NCI-H69 (cell line): ENCODE measurements around the gene CASR.

Source experiments
- DNase-seq: peaks from one replicate; lab custom pipeline; 2025; lab: John Stamatoyannopoulos, UW

Gene CASR

DNA sequence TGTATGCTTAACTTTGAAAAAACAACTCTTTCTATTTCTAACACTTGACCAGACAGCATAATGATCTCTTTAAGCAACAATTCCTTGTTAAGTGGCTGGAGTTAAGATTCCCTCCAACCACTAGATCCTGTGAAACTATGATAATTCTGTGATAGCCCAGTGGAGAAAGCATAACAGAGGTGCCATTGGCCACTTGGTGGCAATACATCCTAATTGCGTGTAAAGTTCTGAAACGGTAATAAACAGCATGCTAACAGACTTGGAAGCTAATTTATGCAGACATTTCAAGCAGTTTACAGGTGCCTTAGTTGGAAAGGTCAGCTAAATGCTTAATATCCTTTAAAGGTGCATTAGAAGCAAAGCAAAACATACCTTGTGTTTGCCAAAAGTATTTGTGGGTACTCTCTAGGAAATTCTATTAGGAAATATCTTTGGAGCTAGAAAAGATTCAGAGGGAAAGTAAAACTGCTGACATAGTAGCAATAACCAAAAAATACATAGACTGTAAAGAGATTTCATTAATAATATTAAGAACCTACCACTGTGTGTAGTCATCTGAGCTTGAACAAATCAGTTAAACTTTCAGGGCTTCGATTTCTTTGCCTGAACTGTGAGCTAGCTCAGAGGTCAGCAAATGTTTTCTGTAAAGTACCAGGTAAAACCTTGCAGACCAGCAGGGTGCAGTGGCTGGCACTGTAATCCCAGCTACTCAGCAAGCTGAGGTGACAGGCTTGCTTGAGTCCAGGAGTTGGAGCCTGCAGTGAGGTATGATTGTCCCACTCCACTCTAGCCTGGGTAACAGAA lies 122.6 kb downstream of the CASR start:
- peak; percentile 2 for DNase-seq

- DNase-seq: no peak
Measured at GRCh38 chr3:122306622-122306953, 123.1 kb downstream of the CASR start.

GRCh38 chr3:122307094-122307687 lies 123.7 kb downstream of the CASR start:
- no peak for DNase-seq

GRCh38 chr3:122307976-122308375 lies 124.5 kb downstream of the CASR start:
- DNase-seq: no peak

- DNase-seq: peak; percentile 5
Measured at GRCh38 chr3:122310361-122310760, 126.9 kb downstream of the CASR start.

GRCh38 chr3:122312826-122313225 lies 129.4 kb downstream of the CASR start:
- DNase-seq: no peak

- no peak for DNase-seq
Measured at GRCh38 chr3:122313281-122313680, 129.8 kb downstream of the CASR start.

DNA sequence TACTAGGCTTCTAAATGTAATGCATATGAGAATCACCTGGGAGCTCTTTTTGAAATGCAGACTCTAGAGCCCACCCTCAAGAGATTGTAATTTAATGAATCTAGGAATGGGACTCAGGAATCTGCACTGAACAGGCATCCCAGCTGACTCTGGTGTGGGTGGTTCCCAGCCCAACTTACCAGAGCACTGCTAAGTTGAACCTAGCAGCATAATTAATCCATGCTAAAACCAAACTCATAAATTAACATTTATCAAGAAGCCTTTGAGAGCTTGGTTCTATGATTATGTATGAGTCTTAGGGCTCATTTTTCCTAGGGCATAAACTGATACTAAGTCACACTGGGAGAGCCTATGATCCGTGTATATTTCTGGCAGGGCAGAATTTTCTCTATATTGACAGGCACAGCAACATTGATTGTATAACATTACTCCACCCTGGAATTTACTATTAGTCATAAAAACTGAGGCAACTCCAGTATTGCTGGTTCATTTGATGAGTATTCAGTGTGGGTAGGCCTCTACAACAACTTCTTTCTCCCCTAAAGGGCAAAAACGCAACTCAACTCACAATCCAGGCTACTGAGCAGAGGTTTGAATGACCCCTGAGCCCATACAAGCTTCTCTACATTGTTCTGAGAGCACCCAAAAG lies 130.9 kb downstream of the CASR start:
- no peak for DNase-seq

GRCh38 chr3:122315619-122316018 lies 132.2 kb downstream of the CASR start:
- no peak for DNase-seq

GRCh38 chr3:122316368-122316767 lies 132.9 kb downstream of the CASR start:
- DNase-seq: no peak

DNA sequence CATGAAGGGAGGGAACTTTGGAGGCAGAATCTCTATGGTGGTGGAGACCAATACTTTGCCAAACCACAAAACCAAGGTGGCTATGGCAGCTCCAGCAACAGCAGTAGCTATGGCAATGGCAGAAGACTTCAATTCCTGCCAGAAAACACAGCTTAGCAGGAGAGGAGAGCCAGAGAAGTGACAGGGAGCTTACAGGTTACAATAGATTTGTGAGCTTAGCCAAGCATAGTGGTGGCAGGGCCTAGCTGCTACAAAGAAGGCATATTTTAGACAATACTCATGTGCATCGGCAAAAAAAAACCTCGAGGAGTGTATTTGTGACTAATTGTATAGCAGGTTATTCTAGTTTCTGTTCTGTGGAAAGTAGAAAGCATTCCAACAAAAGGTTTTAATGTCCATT lies 135.2 kb downstream of the CASR start:
- DNase-seq: no peak

DNA sequence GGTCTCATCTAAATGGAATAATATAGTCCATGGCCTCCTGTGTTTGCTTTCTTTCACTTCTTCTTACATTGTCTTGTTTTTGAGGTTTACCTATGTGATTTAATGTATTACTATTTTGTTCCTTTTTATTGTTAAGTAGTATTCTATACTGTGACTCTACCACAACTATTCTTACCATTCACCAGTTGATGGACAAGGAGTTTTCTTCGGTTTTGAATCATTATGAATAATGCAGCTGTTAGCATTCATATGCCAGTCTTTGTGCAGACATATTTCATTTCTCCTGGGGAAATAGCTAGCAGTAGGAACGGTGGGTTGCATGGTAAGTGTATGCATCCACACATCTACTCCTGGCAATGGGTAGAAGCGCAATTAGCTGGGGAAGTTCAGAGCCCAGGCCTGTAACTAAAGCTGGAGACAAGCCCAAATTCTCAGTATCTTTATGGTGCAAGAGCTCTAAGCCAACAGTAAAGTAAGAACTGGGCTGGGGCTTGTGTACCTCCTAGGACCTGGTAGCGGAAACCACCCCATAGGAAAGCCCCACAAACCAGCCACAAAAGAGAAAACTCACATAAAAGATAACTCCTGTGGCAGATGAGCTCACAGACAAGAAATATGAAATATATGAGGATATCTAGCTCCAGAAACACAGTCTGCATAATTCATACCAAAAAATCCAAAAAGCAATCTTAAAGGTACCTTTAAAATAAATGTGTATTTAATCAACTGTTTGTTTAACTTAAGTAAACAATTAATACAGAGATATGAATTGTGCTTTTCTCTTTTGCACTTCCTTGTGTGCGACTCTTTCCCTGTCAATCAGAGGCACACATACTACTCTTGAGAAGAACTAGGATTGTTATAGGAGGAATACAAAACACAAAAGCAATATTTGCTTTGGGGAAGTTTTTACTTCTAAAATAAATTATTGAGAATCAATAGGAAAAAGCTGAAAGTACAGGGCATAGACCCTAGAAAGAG lies 138.9 kb downstream of the CASR start:
- no peak for DNase-seq

GRCh38 chr3:122324871-122325323 lies 141.4 kb downstream of the CASR start, which contains the start of gene CSTA:
Gene CSTA (plus strand): TSS chr3:122325248. CDS start chr3:122325293, 45 bp downstream.
- no peak for DNase-seq

GRCh38 chr3:122325769-122326168 lies 142.3 kb downstream of the CASR start:
- DNase-seq: no peak

GRCh38 chr3:122331886-122332285 lies 148.4 kb downstream of the CASR start:
- no peak for DNase-seq

DNA sequence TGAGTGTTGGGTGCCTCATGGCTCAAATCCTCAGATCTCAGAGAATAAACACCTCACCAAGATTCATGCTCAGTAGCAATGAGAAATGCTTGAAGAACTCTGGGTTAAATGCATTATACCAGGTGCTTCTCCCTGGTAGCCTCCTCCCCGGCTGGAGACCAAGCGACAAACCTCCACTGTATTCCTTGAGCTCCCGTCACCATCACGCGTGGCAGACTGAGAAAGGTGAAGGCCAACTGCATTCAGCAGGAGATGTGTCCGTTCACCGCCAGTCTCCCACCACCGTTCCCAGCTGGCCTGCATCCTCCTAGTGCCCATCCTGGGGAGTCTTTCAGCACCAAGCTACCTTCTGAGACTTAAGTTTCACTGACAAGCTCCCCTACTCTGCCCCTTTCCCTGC lies 149.1 kb downstream of the CASR start:
- no peak for DNase-seq
